GM21515 (cell line): ENCODE results near the gene IRX2.

Experiments
- ATAC-seq: cut with Tn5 transposase; IDR thresholded peaks from one replicate; pipeline ENCODE4 v1.9.1; 2021; ENCODE audit not compliant: unreplicated experiment

The IRX2 gene

DNA sequence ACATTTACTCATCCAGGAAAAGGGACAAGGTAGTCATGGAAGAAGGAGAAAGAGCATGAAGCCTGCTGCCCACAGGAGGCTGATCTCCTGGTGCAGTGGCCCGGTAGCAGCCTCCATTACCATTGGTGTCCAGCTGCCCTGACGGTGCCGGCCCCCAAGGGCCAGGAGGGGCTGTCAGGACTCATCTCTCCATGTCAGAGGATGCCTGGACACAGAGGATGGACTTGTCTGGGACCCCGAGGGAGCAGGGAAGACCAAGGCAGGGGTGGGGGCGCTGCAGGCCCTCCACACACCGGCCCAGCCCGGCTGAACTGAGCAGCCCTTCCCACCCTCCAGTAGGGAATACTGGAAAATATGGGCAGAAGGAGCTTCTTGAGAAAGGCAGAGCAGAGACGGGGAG, 52.2 kb downstream of the IRX2 start:
- no peak for ATAC-seq

DNA sequence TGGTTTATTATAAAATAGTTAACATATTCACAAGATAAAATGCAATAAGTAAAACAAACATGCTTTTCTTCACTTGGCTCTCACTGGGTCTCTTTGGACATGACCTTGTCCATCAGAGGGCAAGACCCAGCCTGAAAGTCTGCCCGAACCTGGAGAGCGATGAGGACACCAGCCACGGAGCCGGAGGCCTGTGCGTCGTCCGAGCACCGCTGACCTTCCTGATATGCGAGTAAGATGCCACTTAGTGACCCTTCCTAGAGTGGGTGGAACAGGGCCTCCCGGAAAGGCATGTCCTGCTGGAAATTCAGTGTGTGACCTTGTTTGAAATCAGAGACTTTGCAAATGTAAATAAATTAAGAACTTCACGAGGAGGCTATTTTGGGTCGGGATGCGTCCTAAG, 52.9 kb downstream of the IRX2 start:
- ATAC-seq, result no peak

DNA sequence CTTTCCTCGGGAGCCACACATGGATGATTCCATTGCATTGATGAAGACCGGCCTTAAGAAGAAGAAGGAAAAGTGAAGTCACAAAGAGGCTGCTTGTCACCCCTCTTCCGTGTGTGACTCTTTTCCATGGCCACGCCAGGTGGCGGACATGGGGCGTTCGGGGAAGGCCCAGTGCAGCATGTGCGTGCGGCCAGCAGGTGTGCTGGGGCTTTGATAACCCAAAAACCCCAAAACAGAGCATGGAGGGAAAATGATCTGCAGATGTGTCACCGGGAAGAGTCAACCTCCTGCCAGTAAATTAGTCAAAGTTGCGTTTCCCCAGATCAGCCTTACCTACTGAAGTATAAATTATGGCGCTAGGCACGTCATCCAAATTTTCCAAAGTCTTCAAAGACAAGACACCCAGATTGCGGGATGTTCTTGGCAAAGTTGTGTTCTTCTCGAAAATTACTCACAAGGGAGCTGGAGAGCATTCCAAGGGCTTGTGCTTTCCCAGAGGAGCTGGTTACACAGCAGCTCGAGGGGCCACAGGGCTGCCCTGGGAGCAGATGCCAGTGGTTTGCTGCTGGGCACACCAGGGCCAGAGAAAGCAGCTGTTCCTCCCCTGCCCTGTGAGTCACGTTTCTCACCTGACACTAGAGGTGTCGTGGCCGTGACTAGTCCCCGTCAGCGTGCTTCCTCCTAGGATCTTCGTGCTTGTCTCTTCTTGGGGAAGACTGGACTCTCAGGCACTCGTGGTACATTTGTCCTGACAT, 53.9 kb downstream of the IRX2 start:
- no peak for ATAC-seq

DNA sequence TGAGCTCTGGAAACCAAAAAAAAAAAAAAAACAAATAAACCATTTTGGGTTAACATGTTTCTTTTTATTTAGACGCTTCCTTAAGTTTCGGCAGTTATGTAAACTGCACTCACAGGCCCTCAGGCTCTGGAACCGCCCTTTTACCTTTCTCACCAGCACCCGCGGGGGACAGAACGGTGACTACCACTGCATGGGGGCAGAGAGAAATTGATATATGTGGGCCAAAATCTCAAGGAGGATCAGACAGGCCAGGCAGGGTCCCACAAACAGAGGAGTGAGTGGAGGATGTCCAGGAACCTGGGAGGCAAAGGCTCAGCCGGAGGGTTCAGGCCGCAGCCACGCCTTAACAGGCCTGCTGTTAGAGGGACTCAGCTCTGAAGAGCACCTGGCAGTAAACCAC, 54.4 kb downstream of the IRX2 start:
- no peak for ATAC-seq
